Gastrocnemius medialis (tissue), 4 donors: Measurements from ENCODE around the gene PPP2R3B.
"Not testable (repeated sequence)": the region's sequence is repeated elsewhere in the genome, so short reads cannot be mapped to it uniquely, and the experiment has no call there.

Source experiments
- POLR2A ChIP-seq, 2 donors: fragments of 450-650 bp; IDR thresholded peaks; one replicate each; pipeline ENCODE4 v1.6.1; 2017; ENCODE audit warnings: antibody characterized with exemption in 2 of 2, mild to moderate bottlenecking in 2 of 2, moderate library complexity in 2 of 2
- TF ChIP-seq, protein P1 (sequence below), 5 experiments: fragments of 450-650 bp in 3 of 5; fragments of 200-600 bp in 2 of 5; sonication (generic) in 2 of 5; IDR thresholded peaks in 4 of 5; conservative IDR thresholded peaks in 1 of 5; 1 replicate in 4 of 5; 2 replicates in 1 of 5; pipeline ENCODE4 v1.5.1; 2016 to 2019; ENCODE audit warnings: antibody characterized with exemption in 5 of 5, mild to moderate bottlenecking in 3 of 5, moderate library complexity in 3 of 5

DNA sequence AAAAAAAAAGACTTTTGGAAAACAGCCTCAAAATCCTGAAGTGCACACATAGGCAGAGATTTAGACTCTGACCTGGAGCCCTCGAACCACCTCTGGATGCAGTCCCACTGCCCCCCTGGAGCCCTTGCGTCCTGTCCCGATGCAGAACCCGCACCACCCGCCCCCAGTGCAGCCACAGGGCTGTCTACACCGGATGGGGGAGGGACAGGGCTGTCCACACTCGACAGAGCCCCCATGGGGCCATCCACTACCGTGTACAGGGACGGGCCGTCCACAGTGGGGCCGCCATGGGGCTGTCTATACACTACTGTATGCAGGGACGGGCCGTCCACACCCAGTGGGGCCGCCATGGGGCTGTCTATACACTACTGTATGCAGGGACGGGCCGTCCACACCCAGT is 10.5 kb downstream of the PPP2R3B start:
- TF ChIP-seq, protein P1, sequence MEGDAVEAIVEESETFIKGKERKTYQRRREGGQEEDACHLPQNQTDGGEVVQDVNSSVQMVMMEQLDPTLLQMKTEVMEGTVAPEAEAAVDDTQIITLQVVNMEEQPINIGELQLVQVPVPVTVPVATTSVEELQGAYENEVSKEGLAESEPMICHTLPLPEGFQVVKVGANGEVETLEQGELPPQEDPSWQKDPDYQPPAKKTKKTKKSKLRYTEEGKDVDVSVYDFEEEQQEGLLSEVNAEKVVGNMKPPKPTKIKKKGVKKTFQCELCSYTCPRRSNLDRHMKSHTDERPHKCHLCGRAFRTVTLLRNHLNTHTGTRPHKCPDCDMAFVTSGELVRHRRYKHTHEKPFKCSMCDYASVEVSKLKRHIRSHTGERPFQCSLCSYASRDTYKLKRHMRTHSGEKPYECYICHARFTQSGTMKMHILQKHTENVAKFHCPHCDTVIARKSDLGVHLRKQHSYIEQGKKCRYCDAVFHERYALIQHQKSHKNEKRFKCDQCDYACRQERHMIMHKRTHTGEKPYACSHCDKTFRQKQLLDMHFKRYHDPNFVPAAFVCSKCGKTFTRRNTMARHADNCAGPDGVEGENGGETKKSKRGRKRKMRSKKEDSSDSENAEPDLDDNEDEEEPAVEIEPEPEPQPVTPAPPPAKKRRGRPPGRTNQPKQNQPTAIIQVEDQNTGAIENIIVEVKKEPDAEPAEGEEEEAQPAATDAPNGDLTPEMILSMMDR (IDR thresholded peaks at IDR 0.05 in 4 of 5, conservative IDR thresholded peaks at IDR 0.05 in 1 of 5) = not testable (repeated sequence)
- TF ChIP-seq POLR2A (IDR thresholded peaks at IDR 0.05) = not testable (repeated sequence)
